ENCODE data around the gene CDKN1C. TPM values are rescaled to one million over a fixed set of nuclear protein-coding genes. Genes with fewer than 3 reads are reported as not detected.

Gene CDKN1C
- total RNA-seq, 1 donor from 2014 or later, result 18.1 TPM

GRCh38 chr11:2929531-2929949 lies 44.0 kb upstream of the CDKN1C start:
- intact Hi-C loops (cut with DNase I), result loop anchor here (2.0 kb wide), 2 partner anchors 15 to 27 kb away; a partner anchor contains a TSS
- DNase-seq (ENCODE audit: low spot score in 2 of 2), result peak in 1 of 2 donors; percentile 88
- TF ChIP-seq, protein P1, sequence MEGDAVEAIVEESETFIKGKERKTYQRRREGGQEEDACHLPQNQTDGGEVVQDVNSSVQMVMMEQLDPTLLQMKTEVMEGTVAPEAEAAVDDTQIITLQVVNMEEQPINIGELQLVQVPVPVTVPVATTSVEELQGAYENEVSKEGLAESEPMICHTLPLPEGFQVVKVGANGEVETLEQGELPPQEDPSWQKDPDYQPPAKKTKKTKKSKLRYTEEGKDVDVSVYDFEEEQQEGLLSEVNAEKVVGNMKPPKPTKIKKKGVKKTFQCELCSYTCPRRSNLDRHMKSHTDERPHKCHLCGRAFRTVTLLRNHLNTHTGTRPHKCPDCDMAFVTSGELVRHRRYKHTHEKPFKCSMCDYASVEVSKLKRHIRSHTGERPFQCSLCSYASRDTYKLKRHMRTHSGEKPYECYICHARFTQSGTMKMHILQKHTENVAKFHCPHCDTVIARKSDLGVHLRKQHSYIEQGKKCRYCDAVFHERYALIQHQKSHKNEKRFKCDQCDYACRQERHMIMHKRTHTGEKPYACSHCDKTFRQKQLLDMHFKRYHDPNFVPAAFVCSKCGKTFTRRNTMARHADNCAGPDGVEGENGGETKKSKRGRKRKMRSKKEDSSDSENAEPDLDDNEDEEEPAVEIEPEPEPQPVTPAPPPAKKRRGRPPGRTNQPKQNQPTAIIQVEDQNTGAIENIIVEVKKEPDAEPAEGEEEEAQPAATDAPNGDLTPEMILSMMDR (IDR thresholded peaks at IDR 0.05), result no peak
- H3K4me1 ChIP-seq, result peaks cover 6 to 30% of the 10 kb centered on the region in 2 donors
- no peaks in the 10 kb centered on the region for H3K36me3 ChIP-seq
- peak overlapping the region; percentile 75 to 90 for H3K4me3 ChIP-seq
- peak overlapping the region; percentile 76 to 82 for H3K27ac ChIP-seq
- no peaks in the 10 kb centered on the region for H3K27me3 ChIP-seq
- H3K9me3 ChIP-seq, result no peaks in the 10 kb centered on the region

DNA sequence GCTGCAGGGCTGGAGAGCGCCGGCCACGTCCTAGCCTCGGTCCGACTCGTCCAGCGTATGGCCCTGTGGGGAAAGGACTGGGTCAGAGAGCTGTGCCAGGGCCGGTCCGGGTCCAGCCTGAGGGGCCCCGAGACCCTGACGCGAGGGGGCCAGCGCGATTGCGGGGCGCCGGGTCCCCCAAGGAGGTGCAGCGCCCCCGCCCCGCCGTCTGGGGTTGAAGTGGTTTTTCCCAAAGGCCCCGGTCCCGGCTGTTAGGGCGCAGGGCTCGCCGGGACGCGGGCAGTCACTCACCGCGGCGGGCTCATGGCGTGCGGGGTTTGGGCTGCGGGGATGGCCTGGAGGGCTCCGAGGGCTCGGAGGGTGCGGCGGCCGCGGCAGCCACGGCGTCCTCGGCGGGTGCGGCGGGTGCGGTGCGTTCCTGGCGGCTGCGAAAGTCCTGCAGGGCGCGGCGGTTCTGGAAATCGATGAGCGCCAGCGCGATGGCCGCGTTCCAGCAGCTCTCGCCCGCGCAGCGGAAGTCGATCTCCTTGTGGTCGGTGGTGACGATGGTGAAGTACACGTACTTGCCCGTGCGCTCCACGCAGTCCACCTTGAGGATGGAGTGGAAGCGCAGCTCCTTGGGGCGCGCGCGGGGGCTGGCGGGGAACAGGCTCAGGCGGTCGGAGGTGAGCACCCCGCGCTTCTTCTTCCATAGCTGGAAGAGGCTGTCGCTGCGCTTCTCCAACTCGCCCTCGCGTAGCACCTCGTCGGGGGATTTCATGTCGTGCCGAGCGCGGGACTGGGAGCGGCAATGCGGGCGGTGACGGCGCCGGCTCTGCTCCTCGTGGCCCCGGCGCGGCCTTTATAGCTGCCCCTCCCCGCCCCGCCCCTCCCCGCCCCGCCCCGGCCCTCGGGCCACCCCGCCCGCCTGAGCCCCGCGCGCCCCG lies 43.3 kb upstream of the CDKN1C start, which contains the start of gene PHLDA2:
PHLDA2 (minus strand) TSS at position 816 of the 926 bp plus-strand sequence; CDS start at position 760, 56 bp downstream.
- peaks cover 6 to 30% of the 10 kb centered on the region in 2 donors for H3K4me1 ChIP-seq
- no peaks in the 10 kb centered on the region for H3K27me3 ChIP-seq
- peak within 1 kb of the TSS; percentile 76 to 82 for H3K27ac ChIP-seq
- no peaks in the 10 kb centered on the region for H3K36me3 ChIP-seq
- TF ChIP-seq, protein P1 (IDR thresholded peaks at IDR 0.05), result peak in 1 of 3 experiments; percentile 4
- intact Hi-C loops (cut with DNase I), result loop anchor here (2.0 kb wide), 2 partner anchors 16 to 26 kb away; a partner anchor contains a TSS
- no peaks in the 10 kb centered on the region for H3K9me3 ChIP-seq
- peak within 1 kb of the TSS; percentile 75 to 90 for H3K4me3 ChIP-seq
- peak in 1 of 2 donors; percentile 82 for DNase-seq (ENCODE audit: low spot score in 2 of 2)

GRCh38 chr11:2927851-2928604 lies 42.5 kb upstream of the CDKN1C start:
- no peaks in the 10 kb centered on the region for H3K9me3 ChIP-seq
- intact Hi-C loops (cut with DNase I), result loop anchor here (2.0 kb wide), 2 partner anchors 17 to 25 kb away; a partner anchor contains a TSS
- TF ChIP-seq, protein P1 (IDR thresholded peaks at IDR 0.05), result no peak
- peak overlapping the region; percentile 65 to 76 for H3K27ac ChIP-seq
- H3K4me3 ChIP-seq, result peak overlapping the region; percentile 75 to 90
- DNase-seq (ENCODE audit: low spot score in 2 of 2), result no peak
- H3K36me3 ChIP-seq, result no peaks in the 10 kb centered on the region
- peaks cover 6 to 24% of the 10 kb centered on the region in 2 donors for H3K4me1 ChIP-seq
- no peaks in the 10 kb centered on the region for H3K27me3 ChIP-seq

- no peak overlapping the region for H3K27ac ChIP-seq
- H3K4me1 ChIP-seq, result peaks cover 6 to 17% of the 10 kb centered on the region in 2 donors
- no peaks in the 10 kb centered on the region for H3K9me3 ChIP-seq
- DNase-seq (ENCODE audit: low spot score in 2 of 2), result no peak
- H3K4me3 ChIP-seq, result no peak overlapping the region
- no peaks in the 10 kb centered on the region for H3K36me3 ChIP-seq
- intact Hi-C loops (cut with DNase I), result no loop called here
- TF ChIP-seq, protein P1 (IDR thresholded peaks at IDR 0.05), result no peak
- no peaks in the 10 kb centered on the region for H3K27me3 ChIP-seq
Observed at GRCh38 chr11:2927121-2927800, 41.7 kb upstream of the CDKN1C start.

DNA sequence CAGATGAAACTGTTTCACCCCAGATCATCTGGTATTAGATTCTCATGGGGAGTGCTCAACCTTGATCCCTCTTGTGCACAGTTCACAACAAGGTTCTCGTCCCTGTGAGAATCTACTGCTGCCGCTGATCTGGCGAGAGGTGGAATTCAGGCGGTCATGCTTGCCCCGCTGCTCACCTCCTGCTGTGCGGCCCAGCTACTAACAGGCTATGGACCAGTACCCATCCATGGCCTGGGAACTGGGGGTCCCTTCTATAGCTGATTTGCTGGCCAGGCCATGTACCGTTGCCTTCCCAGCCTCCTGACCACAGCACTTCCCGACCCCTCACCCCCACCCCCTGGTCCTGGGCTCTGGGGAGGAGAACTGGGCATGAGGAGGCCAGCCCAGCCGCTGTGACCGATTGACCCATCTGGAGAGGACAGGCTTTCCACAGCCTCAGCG lies 41.1 kb upstream of the CDKN1C start:
- Histone ChIP-seq H3K4me3 (no peak overlapping the region), H3K4me1 (peaks cover 6 to 17% of the 10 kb centered on the region in 2 donors), H3K27ac (no peak overlapping the region), H3K36me3 (no peaks in the 10 kb centered on the region), H3K27me3 (no peaks in the 10 kb centered on the region), H3K9me3 (no peaks in the 10 kb centered on the region)
- no peak for DNase-seq (ENCODE audit: low spot score in 2 of 2)
- intact Hi-C loops (cut with DNase I), result no loop called here
- TF ChIP-seq, protein P1 (IDR thresholded peaks at IDR 0.05), result no peak
